ENCODE data around the gene ASB6. TPM values are rescaled to one million over a fixed set of nuclear protein-coding genes. Genes with fewer than 3 reads are reported as not detected.

ASB6 gene
- total RNA-seq, 1 experiment from 2014 or later = 17.4 TPM

DNA sequence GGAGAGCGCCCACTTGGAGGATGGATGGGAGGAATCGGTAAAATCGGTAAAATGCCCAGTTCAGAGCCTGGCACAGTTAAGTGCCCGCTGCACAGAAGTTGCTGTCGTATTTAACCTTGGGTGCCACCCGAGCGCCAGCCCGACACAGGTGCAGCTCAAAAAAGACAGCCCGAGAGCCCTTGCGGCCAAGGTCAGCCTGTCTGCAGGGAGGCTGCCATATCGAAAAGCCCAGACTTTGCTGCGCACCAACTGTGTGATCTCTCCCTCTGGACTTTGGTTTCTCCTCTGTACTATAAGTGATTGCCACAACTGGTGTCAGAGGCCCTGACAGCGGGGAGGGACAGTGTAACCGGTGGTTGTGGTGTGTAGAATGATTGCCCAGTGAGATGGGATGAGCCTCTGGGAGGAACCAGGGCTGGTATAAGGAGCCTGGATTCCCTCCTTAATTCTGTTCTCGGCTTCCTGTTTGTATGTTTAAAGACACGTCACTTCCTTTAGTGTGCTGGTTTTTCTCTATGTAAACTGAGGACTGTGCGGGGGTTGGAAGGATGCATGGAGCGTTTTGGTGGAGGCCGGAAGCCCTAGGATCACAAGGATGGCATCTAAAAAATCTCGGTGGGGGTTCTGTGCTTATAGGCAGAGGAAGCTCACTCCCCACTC is 15.2 kb downstream of the ASB6 start:
- peak; percentile 87 for DNase-seq (ENCODE audit: low read depth)

GRCh38 chr9:129626079-129626624 is 15.8 kb downstream of the ASB6 start, which contains the start of gene NTMT1:
Gene NTMT1 (plus strand): TSS chr9:129626163. CDS start chr9:129632704, 6,541 bp downstream.
- peak; percentile 79 for DNase-seq (ENCODE audit: low read depth)

DNA sequence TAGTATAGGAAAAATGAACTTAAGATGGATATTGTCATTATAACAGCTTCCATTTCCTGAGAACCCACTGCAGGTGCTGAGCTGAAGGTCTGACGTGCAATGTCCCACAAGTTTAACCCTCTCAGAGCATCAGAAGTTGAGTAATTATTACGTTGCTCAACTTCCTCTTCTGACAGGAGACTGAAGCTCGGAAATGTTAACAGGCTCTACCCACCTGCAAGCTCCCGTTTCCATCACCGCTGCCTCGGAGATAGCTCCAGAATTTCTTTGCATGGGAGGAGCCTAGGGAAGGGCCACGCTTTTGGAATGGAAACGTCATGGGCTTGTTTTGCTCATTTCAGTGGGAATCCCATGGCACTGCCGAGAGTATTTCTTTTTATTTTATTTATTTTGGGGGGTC is 17.0 kb downstream of the ASB6 start:
- DNase-seq (ENCODE audit: low read depth) = no peak

GRCh38 chr9:129624168-129624759 is 17.7 kb downstream of the ASB6 start:
- DNase-seq (ENCODE audit: low read depth) = peak; percentile 47

GRCh38 chr9:129623331-129623730 is 18.6 kb downstream of the ASB6 start:
- no peak for DNase-seq (ENCODE audit: low read depth)

- no peak for DNase-seq (ENCODE audit: low read depth)
Measured at GRCh38 chr9:129620669-129621295, 21.2 kb downstream of the ASB6 start, which contains the start of gene C9orf50. Gene C9orf50 (minus strand): TSS chr9:129621101. CDS start chr9:129620574, 527 bp downstream.

GRCh38 chr9:129619787-129620668 is 21.9 kb downstream of the ASB6 start:
- peak; percentile 49 for DNase-seq (ENCODE audit: low read depth)

GRCh38 chr9:129617167-129617566 is 24.8 kb downstream of the ASB6 start:
- DNase-seq (ENCODE audit: low read depth) = peak; percentile 78

GRCh38 chr9:129615407-129616285 is 26.3 kb downstream of the ASB6 start:
- no peak for DNase-seq (ENCODE audit: low read depth)

DNA sequence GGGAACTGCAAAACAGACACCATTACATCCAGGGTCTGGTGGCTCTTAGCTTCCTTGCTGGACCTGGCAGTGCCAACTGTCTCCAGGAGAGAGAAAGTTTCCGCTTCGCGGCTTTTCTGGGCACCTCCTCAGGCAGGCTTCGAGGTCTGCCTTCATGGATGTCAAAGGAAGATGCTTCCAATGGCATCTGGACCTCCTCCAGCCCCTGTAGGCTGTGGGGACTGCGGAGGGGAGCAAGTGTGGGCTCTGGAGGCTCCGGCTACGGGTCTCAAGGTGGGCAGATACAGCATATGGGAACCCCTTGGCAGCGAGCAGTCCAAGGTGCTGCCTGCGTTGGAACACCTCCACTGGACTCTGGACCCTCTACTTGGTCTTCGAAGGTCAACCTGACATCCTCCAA is 27.0 kb downstream of the ASB6 start:
- DNase-seq (ENCODE audit: low read depth) = no peak

- peak; percentile 43 for DNase-seq (ENCODE audit: low read depth)
Measured at GRCh38 chr9:129613520-129614175, 28.3 kb downstream of the ASB6 start.

DNA sequence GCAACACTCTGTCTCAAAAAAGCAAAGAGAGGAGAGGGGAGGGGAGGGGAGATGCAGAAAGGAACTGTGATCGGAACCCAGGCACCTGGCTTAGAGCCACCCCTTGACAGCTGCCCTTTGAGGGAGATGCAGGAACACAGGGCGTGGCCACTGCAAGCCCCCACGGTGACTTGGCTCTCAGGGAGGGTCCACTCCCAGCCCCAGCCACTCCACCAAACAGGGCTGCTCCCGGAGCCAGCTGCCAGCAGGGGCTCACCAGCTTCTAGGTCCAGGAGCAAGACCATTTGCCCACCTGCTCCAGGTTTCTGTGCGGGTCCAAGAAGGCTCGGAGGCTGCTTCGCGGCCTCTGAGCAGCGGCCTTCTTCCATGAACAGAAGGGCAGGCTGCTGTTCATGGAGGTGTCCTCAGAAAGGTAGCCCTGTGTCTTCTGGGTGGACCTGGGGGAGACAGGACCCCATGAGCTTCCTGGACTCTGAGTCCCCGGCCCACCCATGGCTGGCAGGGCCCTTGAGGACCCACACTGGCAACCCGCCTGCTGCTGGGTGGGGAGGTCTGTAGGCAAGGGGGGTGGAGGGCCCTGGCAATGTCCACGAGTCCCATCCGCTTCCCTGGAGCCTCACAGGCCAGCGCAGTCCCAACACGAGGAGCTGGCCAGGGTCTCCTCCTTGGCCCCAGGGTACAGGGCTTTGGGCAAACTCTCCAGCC is 29.0 kb downstream of the ASB6 start:
- no peak for DNase-seq (ENCODE audit: low read depth)

- DNase-seq (ENCODE audit: low read depth) = no peak
Measured at GRCh38 chr9:129612123-129612522, 29.8 kb downstream of the ASB6 start.

DNA sequence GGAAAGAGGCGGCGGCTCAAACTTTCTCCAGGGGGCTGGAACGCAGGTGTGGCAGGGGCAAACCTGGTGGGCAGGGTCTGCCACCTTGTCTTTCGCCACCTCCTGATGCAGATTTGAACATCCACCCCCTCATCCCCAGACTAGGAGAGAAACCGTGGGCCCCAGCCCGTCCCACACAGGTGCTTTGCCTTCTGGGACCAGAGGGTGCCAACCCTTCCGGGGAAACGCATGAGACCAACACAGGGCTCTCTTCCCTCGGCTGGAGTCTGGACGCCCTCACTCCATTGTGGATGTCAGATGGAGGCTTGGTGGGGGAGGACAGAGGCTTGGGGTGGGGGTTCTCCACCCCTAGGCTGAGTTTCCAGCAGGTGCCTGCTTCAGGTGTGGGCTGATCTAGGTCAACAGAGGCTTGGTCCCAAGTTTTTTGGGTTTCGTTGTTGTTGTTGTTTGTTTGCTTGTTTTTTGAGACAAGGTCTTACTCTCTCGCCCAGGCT is 30.6 kb downstream of the ASB6 start:
- no peak for DNase-seq (ENCODE audit: low read depth)

GRCh38 chr9:129610473-129611306 is 31.3 kb downstream of the ASB6 start:
- peak; percentile 67 for DNase-seq (ENCODE audit: low read depth)

GRCh38 chr9:129610213-129610472 is 31.8 kb downstream of the ASB6 start:
- no peak for DNase-seq (ENCODE audit: low read depth)

DNA sequence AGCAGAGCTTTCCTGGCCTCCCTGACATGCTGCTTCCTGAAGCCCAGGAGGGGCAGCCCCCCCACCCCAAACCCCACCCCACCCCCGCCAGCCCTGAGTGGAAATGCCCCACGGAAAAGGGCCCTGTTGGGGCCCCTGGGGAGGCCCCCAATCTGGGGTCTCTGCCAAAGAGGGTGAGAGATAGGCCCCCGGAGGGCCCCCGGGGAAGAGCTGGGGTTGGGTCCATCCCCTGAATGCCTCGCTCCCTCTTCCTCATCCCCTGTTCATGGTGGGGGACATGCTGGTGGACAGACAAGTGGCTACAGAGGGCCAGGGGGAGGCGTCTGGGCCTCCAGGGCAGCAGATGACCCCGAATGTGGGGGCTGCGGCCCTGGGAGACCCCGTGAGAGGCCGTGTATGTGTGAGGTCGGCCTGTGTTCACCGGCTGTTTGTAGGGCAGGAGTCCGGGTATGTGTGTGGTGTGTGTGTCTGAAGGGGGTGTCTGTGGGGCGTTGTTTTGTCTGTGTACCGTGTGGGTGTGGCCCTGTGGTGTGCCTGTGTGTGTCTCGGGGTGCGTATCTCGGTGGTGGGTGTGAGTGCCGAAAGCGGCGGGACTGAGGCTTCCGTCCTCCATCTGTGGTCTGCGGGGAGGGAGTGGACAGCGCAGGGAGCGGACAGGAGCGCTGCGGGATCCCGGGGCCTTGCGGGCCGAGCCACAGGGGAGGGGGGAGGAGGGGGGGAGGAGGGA is 32.3 kb downstream of the ASB6 start:
- DNase-seq (ENCODE audit: low read depth) = peak; percentile 61
